DOHH2 (cell line): ENCODE measurements around the gene RPL13A.

Experiments used
- EZH2phosphoT487 ChIP-seq: fragments of 200-600 bp; sonication (generic); IDR thresholded peaks from 2 replicates; pipeline ENCODE4 v1.6.1; 2017; ENCODE audit warnings: borderline replicate concordance, mild to moderate bottlenecking, antibody characterized with exemption, low read length, moderate library complexity, mixed read lengths
- TF ChIP-seq, protein P1 (sequence below): fragments of 200-600 bp; sonication (generic); IDR thresholded peaks from one replicate; pipeline ENCODE4 v1.5.1; 2014; ENCODE audit warnings: antibody characterized with exemption, mild to moderate bottlenecking, low read depth, low read length; ENCODE audit not compliant: poor library complexity, severe bottlenecking

DNA sequence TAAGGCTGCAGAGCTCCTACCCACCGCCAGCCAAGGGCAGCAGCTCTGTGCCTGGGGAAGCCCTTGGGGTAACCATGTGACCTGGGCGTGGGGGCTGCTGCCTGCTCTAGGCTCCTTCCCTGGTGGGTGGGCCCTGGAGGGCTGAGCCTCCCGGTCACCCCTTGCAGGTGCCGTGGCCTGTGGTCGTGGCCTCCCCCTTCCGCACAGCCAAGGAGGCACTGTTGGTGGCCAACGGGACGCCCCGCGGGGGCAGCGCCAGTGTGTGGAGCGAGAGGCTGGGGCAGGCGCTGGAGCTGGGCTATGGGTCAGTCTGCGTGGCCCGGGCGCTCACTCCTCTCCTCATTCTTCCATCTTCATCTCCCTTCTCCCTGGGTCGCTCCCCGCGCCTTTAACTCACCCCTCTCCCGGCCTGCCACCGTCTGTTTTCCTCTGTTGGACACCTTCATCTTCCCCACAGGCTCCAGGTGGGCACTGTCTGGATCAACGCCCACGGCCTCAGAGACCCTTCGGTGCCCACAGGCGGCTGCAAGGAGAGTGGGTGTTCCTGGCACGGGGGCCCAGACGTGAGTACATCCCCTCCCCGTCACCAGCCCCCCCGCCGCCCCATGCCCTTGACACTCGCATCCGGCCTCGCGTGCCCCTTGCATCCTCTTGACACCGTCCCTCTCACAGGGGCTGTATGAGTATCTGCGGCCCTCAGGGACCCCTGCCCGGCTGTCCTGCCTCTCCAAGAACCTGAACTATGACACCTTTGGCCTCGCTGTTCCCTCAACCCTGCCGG is 23.3 kb upstream of the RPL13A start:
- TF ChIP-seq, protein P1, sequence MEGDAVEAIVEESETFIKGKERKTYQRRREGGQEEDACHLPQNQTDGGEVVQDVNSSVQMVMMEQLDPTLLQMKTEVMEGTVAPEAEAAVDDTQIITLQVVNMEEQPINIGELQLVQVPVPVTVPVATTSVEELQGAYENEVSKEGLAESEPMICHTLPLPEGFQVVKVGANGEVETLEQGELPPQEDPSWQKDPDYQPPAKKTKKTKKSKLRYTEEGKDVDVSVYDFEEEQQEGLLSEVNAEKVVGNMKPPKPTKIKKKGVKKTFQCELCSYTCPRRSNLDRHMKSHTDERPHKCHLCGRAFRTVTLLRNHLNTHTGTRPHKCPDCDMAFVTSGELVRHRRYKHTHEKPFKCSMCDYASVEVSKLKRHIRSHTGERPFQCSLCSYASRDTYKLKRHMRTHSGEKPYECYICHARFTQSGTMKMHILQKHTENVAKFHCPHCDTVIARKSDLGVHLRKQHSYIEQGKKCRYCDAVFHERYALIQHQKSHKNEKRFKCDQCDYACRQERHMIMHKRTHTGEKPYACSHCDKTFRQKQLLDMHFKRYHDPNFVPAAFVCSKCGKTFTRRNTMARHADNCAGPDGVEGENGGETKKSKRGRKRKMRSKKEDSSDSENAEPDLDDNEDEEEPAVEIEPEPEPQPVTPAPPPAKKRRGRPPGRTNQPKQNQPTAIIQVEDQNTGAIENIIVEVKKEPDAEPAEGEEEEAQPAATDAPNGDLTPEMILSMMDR = no peak
- TF ChIP-seq EZH2phosphoT487 = no peak
